K562 (cell line): ENCODE data around the gene ERGIC1. TPM values are rescaled to one million over a fixed set of nuclear protein-coding genes. Genes with fewer than 3 reads are reported as not detected.

ENCODE experiments used
- ATAC-seq: fragments of 200-7000 bp; cut with Tn5 transposase; 3 replicates; pipeline ENCODE4 v1.9.1; 2020; ENCODE audit warnings: moderate library complexity
- BruUV-seq: library from RNA; stranded (reverse); fragments of 400-500 nt; replicated peaks from 2 replicates; lab custom pipeline; 2021; lab: Mats Ljungman, UMichigan
- CTCF ChIA-PET: fragments of 300-600 bp; formaldehyde crosslinking; extraction: SDS; loops from one replicate; lab custom pipeline; 2021; ENCODE audit warnings: low intra/inter-chr PET ratio; lab: Yijun Ruan, JAX
- POLR2A ChIA-PET: fragments of 300-600, 350-650 bp; sonication (Branson Sonifier 250); formaldehyde crosslinking; extraction: SDS; loops from one replicate; lab custom pipeline; 2021; ENCODE audit warnings: antibody characterized with exemption, inconsistent platforms; lab: Yijun Ruan, JAX
- DNase-seq, 4 experiments: peaks; one replicate each; pipeline versions ENCODE4 v3.0.0 to v3.0.0-alpha.2; 2011 to 2018; ENCODE audit warnings: low spot score in 3 of 4, mixed read lengths in 3 of 4; ENCODE audit errors: extremely low read depth in 1 of 4
- FAIRE-seq: peaks from 2 replicates; lab custom pipeline; 2011; peaks lifted over from hg19 to GRCh38; lab: Jason Lieb, UNC
- H2AFZ ChIP-seq: 2 replicates; pipeline ENCODE4 v1.6.0; 2011; ENCODE audit warnings: low read depth, low read length, control low read depth, inconsistent platforms
- H3K27ac ChIP-seq: fragments of 200-600 bp; 3 replicates; pipeline ENCODE4 v1.8.0; 2011; ENCODE audit warnings: low read depth, mild to moderate bottlenecking, control low read depth, inconsistent platforms, low read length, moderate library complexity, mixed read lengths; ENCODE audit errors: extremely low read depth
- H3K27me3 ChIP-seq, 2 experiments: fragments of 300-600 bp in 1 of 2; 2 replicates in 1 of 2; 3 replicates in 1 of 2; pipeline versions ENCODE4 v1.6.0 to v1.8.0; 2011; ENCODE audit warnings: inconsistent platforms in 2 of 2, low read length in 2 of 2, mild to moderate bottlenecking in 1 of 2, mixed read lengths in 1 of 2, moderate library complexity in 1 of 2; ENCODE audit not compliant: control insufficient read depth in 2 of 2, insufficient read depth in 2 of 2
- H3K36me3 ChIP-seq: fragments of 300-600 bp; 3 replicates; pipeline ENCODE4 v1.8.0; 2011; ENCODE audit warnings: mild to moderate bottlenecking, low read length, inconsistent platforms; ENCODE audit not compliant: control insufficient read depth, insufficient read depth
- H3K4me1 ChIP-seq, 2 experiments: fragments of 200-600 bp in 1 of 2; replicated peaks in 1 of 2; 2 replicates in 1 of 2; 3 replicates in 1 of 2; pipeline versions ENCODE4 v1.5.1 to v1.8.0; 2011; ENCODE audit warnings: inconsistent platforms in 2 of 2, low read length in 2 of 2, mild to moderate bottlenecking in 1 of 2, mixed read lengths in 1 of 2, moderate library complexity in 1 of 2; ENCODE audit not compliant: control insufficient read depth in 2 of 2, insufficient read depth in 2 of 2
- H3K4me2 ChIP-seq: 2 replicates; pipeline ENCODE4 v1.6.1; 2011; ENCODE audit warnings: low read length, control low read depth, inconsistent platforms, mixed read lengths; ENCODE audit not compliant: insufficient read depth
- H3K4me3 ChIP-seq: fragments of 200-600 bp; sonication (generic), shearing (Covaris generic); 2 replicates; pipeline ENCODE4 v1.5.1; 2016; ENCODE audit warnings: control low read depth, inconsistent platforms
- H3K79me2 ChIP-seq: fragments of 200-600 bp; 3 replicates; pipeline ENCODE4 v1.8.0; 2011; ENCODE audit warnings: low read length, inconsistent platforms; ENCODE audit not compliant: control insufficient read depth, insufficient read depth
- H3K9ac ChIP-seq, 2 experiments: 2 replicates each; pipeline versions ENCODE4 v1.6.0 to v1.6.1; 2011; ENCODE audit warnings: low read depth in 2 of 2, low read length in 2 of 2, control low read depth in 1 of 2, inconsistent platforms in 1 of 2, mild to moderate bottlenecking in 1 of 2, mixed read lengths in 1 of 2; ENCODE audit not compliant: insufficient read depth in 1 of 2
- H3K9me1 ChIP-seq: one replicate; pipeline ENCODE4 v1.6.0; 2011; ENCODE audit warnings: inconsistent platforms, mild to moderate bottlenecking, low read length, moderate library complexity; ENCODE audit not compliant: control insufficient read depth, insufficient read depth
- H3K9me3 ChIP-seq: replicated peaks from 2 replicates; pipeline ENCODE4 v1.5.1; 2011; ENCODE audit warnings: low read depth, low read length, inconsistent platforms; ENCODE audit not compliant: control insufficient read depth, insufficient read depth
- H4K20me1 ChIP-seq: replicated peaks from 2 replicates; pipeline ENCODE4 v1.6.1; 2011; ENCODE audit warnings: low read length, inconsistent platforms, mixed read lengths; ENCODE audit not compliant: control insufficient read depth, insufficient read depth
- AFF1 ChIP-seq, 2 experiments: fragments of 450-650 bp; IDR thresholded peaks; 2 replicates each; pipeline ENCODE4 v1.6.1; 2018; ENCODE audit warnings: mild to moderate bottlenecking in 2 of 2, low read depth in 1 of 2; ENCODE audit not compliant: partially characterized antibody in 2 of 2
- CBX3 ChIP-seq, 2 experiments: IDR thresholded peaks; 1 replicate in 1 of 2; 2 replicates in 1 of 2; pipeline ENCODE4 v1.6.1; 2012; ENCODE audit warnings: inconsistent platforms in 2 of 2, low read length in 2 of 2, borderline replicate concordance in 1 of 2, control low read depth in 1 of 2
- IRF9 ChIP-seq: fragments of 450-650 bp; IDR thresholded peaks from 2 replicates; pipeline ENCODE4 v1.6.1; 2016; ENCODE audit warnings: missing biosample characterization, missing genetic modification characterization
- MTA3 ChIP-seq: fragments of 450-650 bp; formaldehyde crosslinking; IDR thresholded peaks from 2 replicates; pipeline ENCODE4 v1.6.1; 2017; ENCODE audit warnings: mild to moderate bottlenecking, borderline replicate concordance
- MYNN ChIP-seq, 2 experiments: sonication (generic); formaldehyde crosslinking in 1 of 2; IDR thresholded peaks; 2 replicates each; pipeline versions ENCODE4 v1.5.0 to v1.6.1; 2016 to 2020; ENCODE audit warnings: antibody characterized with exemption in 1 of 2, missing genetic modification reagents in 1 of 2
- POLR2G ChIP-seq: fragments of 200-400 bp; formaldehyde crosslinking; IDR thresholded peaks from 2 replicates; pipeline ENCODE4 v1.6.1; 2017; ENCODE audit warnings: low read depth, mild to moderate bottlenecking, antibody characterized with exemption, low read length, moderate library complexity
- PRMT5 ChIP-seq: sonication (generic); formaldehyde crosslinking; IDR thresholded peaks from 2 replicates; pipeline ENCODE4 v1.5.0; 2020; ENCODE audit warnings: missing genetic modification reagents
- RBM25 ChIP-seq: fragments of 200-400 bp; formaldehyde crosslinking; IDR thresholded peaks from 2 replicates; pipeline ENCODE4 v1.6.1; 2018; ENCODE audit warnings: low read length, low read depth, moderate library complexity; ENCODE audit not compliant: severe bottlenecking
- SRF ChIP-seq, 2 experiments: fragments of 250-450, 450-650 bp in 1 of 2; sonication (Bioruptor Pico) in 1 of 2; sonication (generic) in 1 of 2; formaldehyde crosslinking; IDR thresholded peaks; 2 replicates each; pipeline versions ENCODE4 v1.5.0 to v1.5.1; 2020 to 2022; ENCODE audit warnings: mild to moderate bottlenecking in 1 of 2, missing genetic modification reagents in 1 of 2
- TRIM24 ChIP-seq, 2 experiments: fragments of 450-650 bp; IDR thresholded peaks; 2 replicates each; pipeline ENCODE4 v1.6.1; 2016
- TRIM28 ChIP-seq: fragments of 450-650 bp; IDR thresholded peaks from 2 replicates; pipeline ENCODE4 v1.6.1; 2017
- ZFP30 ChIP-seq: fragments of 250-450 bp; sonication (Bioruptor Pico); IDR thresholded peaks from 2 replicates; pipeline ENCODE4 v1.8.0; 2022; ENCODE audit warnings: moderate library complexity, mild to moderate bottlenecking, inconsistent platforms, borderline replicate concordance
- ZKSCAN1 ChIP-seq: fragments of 150-350 bp; IDR thresholded peaks from 2 replicates; pipeline ENCODE4 v1.6.1; 2016; ENCODE audit warnings: low read depth, low read length
- ZNF224 ChIP-seq: sonication (generic); formaldehyde crosslinking; IDR thresholded peaks from 2 replicates; pipeline ENCODE4 v1.8.0; 2022; ENCODE audit warnings: mild to moderate bottlenecking, missing genetic modification reagents
- ZNF277 ChIP-seq: fragments of 250-450 bp; sonication (Bioruptor Pico); IDR thresholded peaks from 2 replicates; pipeline ENCODE4 v1.8.0; 2022; ENCODE audit warnings: inconsistent platforms, mild to moderate bottlenecking, moderate library complexity, borderline replicate concordance
- WGBS: fragments of 100-300 bp; shearing (Covaris generic); methylation state at CpG from one replicate; pipeline ENCODE4 v1.1.6; 2016; ENCODE audit warnings: low coverage, mixed read lengths; ENCODE audit not compliant: insufficient coverage; ENCODE audit errors: missing lambda C conversion rate; 5-methylcytosine and 5-hydroxymethylcytosine counted together
- in situ Hi-C: fragments of 300-500 bp; cut with MboI; formaldehyde crosslinking; loops from 4 replicates; pipeline ENCODE4 v1.15.0; 2018; ENCODE audit warnings: inconsistent platforms, mixed read lengths
- intact Hi-C: fragments of 100-400 bp; cut with micrococcal nuclease; formaldehyde crosslinking; loops from 2 replicates; pipeline ENCODE4 v1.14.2; 2022
- polyA plus RNA-seq, 8 experiments: library from polyadenylated mRNA; depleted of rRNA in 4 of 8; stranded (reverse) in 5 of 8; unstranded in 3 of 8; fragments of >200 nt; fragmentation: Nextera tagmentation in 2 of 8; fragmentation: Illumina TruSeq in 1 of 8; extraction: Ambion mirVana in 2 of 8; extraction: Trizol in 1 of 8; gene quantifications; 2 replicates each; pipeline versions ENCODE4 v1.2.1 to v1.2.3, GENCODE V29; 2011 to 2014; ENCODE audit warnings: inconsistent platforms in 1 of 8, missing spikeins in 1 of 8
- total RNA-seq, 7 experiments: library from RNA; depleted of rRNA in 6 of 7; stranded (reverse); fragments of >200 nt in 6 of 7; fragmentation: Illumina TruSeq in 2 of 7; extraction: Trizol in 2 of 7; gene quantifications; 2 replicates each; pipeline versions ENCODE4 v1.2.1 to v1.2.3, GENCODE V29; 2011 to 2021; ENCODE audit warnings: low replicate concordance in 1 of 7

Gene ERGIC1
- total and polyA plus RNA-seq, 9 of the 15 experiments (the other 6 are each of a cell fraction or from before 2014, with no cell fraction given), result 5.5 to 68.4 (median 36.4) TPM

- intact Hi-C loops (no loop called here), in situ Hi-C loops (no loop called here)
- Histone ChIP-seq H3K36me3 (no peaks in the 10 kb centered on the region), H3K4me1 (peaks cover 3 to 4% of the 10 kb centered on the region in 2 experiments; a peak in 3 of 5 replicates), H4K20me1 (no peaks in the 10 kb centered on the region), H3K27me3 (no peaks in the 10 kb centered on the region), H3K27ac (no peak overlapping the region), H3K79me2 (no peaks in the 10 kb centered on the region), H3K9ac (no peak overlapping the region), H3K4me3 (no peak overlapping the region), H3K9me1 (no peaks in the 10 kb centered on the region), H3K9me3 (peaks cover 5% of the 10 kb centered on the region; the same call in 1 of the 2 replicates), H3K4me2 (no peak overlapping the region), H2AFZ (no peak overlapping the region)
- ATAC-seq (no peak), FAIRE-seq (no peak), DNase-seq (no peak)
- ChIA-PET POLR2A (interaction anchor here (0.8 kb wide), 1 partner anchor 53 kb away, joined by 3 read pairs; no protein-coding TSS in a partner anchor), CTCF (interaction anchor here (0.7 kb wide), 1 partner anchor 760 kb away, joined by 3 read pairs; no protein-coding TSS in a partner anchor)
- no TSS peak for BruUV-seq
- WGBS, result 9% methylated on average over 2 of the region's 2 CpGs
- TF ChIP-seq ZKSCAN1, result no peak
- peak; percentile 89 for TF ChIP-seq TRIM28
- peak; percentile 90 for TF ChIP-seq ZFP30 (CRISPR knock-in tag)
- TF ChIP-seq IRF9, result no peak
- TF ChIP-seq CBX3 (IDR thresholded peaks at IDR 0.05; ENCODE audit: borderline replicate concordance in 1 of 2, low read length in 2 of 2), result peak in 1 of 2 experiments; percentile 67; a peak in 1 of 3 replicates
- TF ChIP-seq AFF1 (IDR thresholded peaks at IDR 0.05; ENCODE audit: low read depth in 1 of 2, partially characterized antibody in 2 of 2), result peak in 1 of 2 experiments; percentile 26
- no peak for TF ChIP-seq POLR2G
- no peak for TF ChIP-seq PRMT5
- TF ChIP-seq MYNN (IDR thresholded peaks at IDR 0.05), result no peak
- TF ChIP-seq MYNN (CRISPR knock-in tag; IDR thresholded peaks at IDR 0.05), result no peak
- TF ChIP-seq RBM25, result peak; percentile 76
- TF ChIP-seq ZNF224 (CRISPR knock-in tag), result no peak
- TF ChIP-seq MTA3, result no peak
- no peak for TF ChIP-seq ZNF277 (CRISPR knock-in tag)
- TF ChIP-seq TRIM24 (IDR thresholded peaks at IDR 0.05), result peak in 1 of 2 experiments; percentile 39; a peak in 1 of 4 replicates
- no peak for TF ChIP-seq SRF (CRISPR knock-in tag; IDR thresholded peaks at IDR 0.05)
Observed at GRCh38 chr5:172825610-172826204, 8.3 kb upstream of the ERGIC1 start.
